Endodermal cell (in vitro differentiated cells): ENCODE data around the gene STATH. TPM values are rescaled to one million over a fixed set of nuclear protein-coding genes. Genes with fewer than 3 reads are reported as not detected.
"Not testable (repeated sequence)": the region's sequence is repeated elsewhere in the genome, so short reads cannot be mapped to it uniquely, and the experiment has no call there.

Source experiments
- DNase-seq: peaks from one replicate; pipeline ENCODE4 v3.0.0-alpha.2; 2017
- H3K27ac ChIP-seq: 2 replicates; pipeline ENCODE4 v1.5.1; 2013; ENCODE audit warnings: mild to moderate bottlenecking, low read depth, low read length, moderate library complexity
- H3K27me3 ChIP-seq: 2 replicates; pipeline ENCODE4 v1.6.1; 2013; ENCODE audit warnings: mild to moderate bottlenecking, low read length, moderate library complexity; ENCODE audit not compliant: insufficient read depth, control insufficient read depth, poor library complexity, severe bottlenecking
- H3K36me3 ChIP-seq: 2 replicates; pipeline ENCODE4 v1.7.0; 2013; ENCODE audit warnings: mild to moderate bottlenecking, low read length, moderate library complexity; ENCODE audit not compliant: control insufficient read depth, insufficient read depth
- H3K4me1 ChIP-seq: one replicate; pipeline ENCODE4 v1.7.0; 2013; ENCODE audit warnings: low read length; ENCODE audit not compliant: control insufficient read depth, insufficient read depth
- H3K4me3 ChIP-seq: 2 replicates; pipeline ENCODE4 v1.5.1; 2013; ENCODE audit warnings: mild to moderate bottlenecking, low read length, moderate library complexity
- H3K9ac ChIP-seq: 2 replicates; pipeline ENCODE4 v1.6.1; 2013; ENCODE audit warnings: mild to moderate bottlenecking, low read length, moderate library complexity; ENCODE audit not compliant: poor library complexity, severe bottlenecking; ENCODE audit errors: extremely low read depth
- H3K9me3 ChIP-seq: 2 replicates; pipeline ENCODE4 v1.6.1; 2013; ENCODE audit warnings: mild to moderate bottlenecking, low read length, moderate library complexity; ENCODE audit not compliant: control insufficient read depth
- H3K27ac Mint-ChIP-seq: 2 replicates; pipeline ENCODE4 v1.8.0; 2020; ENCODE audit warnings: mixed read lengths
- H3K27me3 Mint-ChIP-seq: 2 replicates; pipeline ENCODE4 v1.8.0; 2021; ENCODE audit warnings: mild to moderate bottlenecking, mixed read lengths; ENCODE audit not compliant: insufficient read depth
- H3K36me3 Mint-ChIP-seq: 2 replicates; pipeline ENCODE4 v1.8.0; 2020; ENCODE audit warnings: low read depth, mixed read lengths
- H3K4me1 Mint-ChIP-seq: 2 replicates; pipeline ENCODE4 v1.8.0; 2020; ENCODE audit warnings: mixed read lengths
- H3K4me3 Mint-ChIP-seq: 2 replicates; pipeline ENCODE4 v1.8.0; 2020; ENCODE audit warnings: mild to moderate bottlenecking, moderate library complexity, mixed read lengths
- H3K9me3 Mint-ChIP-seq: 2 replicates; pipeline ENCODE4 v1.8.0; 2020; ENCODE audit warnings: mild to moderate bottlenecking, mixed read lengths
- WGBS, 2 experiments: methylation state at CpG; one replicate each; pipeline versions ENCODE4 v1.1.5 to v1.1.7; 2013; ENCODE audit warnings: missing lambda C conversion rate in 2 of 2, mixed read lengths in 1 of 2; ENCODE audit not compliant: insufficient coverage in 1 of 2, insufficient read length in 1 of 2; 5-methylcytosine and 5-hydroxymethylcytosine counted together
- total RNA-seq, 2 donors: library from RNA; stranded (reverse); fragmentation: NEBNext Ultra II Directional in 1 of 2; extraction: Animal tissue kit (Norgen Biotek cat#: 25700) in 1 of 2; gene quantifications; 2 replicates in 1 of 2; 3 replicates in 1 of 2; pipeline ENCODE4 v1.2.1, GENCODE V29; 2021
- TF ChIP-seq, protein P1 (sequence below): fragments of 200-600 bp; sonication (generic); conservative IDR thresholded peaks from 2 replicates; pipeline ENCODE4 v1.5.0; 2021; ENCODE audit warnings: antibody characterized with exemption, mild to moderate bottlenecking

The STATH gene
- total RNA-seq, 2 donors from 2014 or later = not detected

DNA sequence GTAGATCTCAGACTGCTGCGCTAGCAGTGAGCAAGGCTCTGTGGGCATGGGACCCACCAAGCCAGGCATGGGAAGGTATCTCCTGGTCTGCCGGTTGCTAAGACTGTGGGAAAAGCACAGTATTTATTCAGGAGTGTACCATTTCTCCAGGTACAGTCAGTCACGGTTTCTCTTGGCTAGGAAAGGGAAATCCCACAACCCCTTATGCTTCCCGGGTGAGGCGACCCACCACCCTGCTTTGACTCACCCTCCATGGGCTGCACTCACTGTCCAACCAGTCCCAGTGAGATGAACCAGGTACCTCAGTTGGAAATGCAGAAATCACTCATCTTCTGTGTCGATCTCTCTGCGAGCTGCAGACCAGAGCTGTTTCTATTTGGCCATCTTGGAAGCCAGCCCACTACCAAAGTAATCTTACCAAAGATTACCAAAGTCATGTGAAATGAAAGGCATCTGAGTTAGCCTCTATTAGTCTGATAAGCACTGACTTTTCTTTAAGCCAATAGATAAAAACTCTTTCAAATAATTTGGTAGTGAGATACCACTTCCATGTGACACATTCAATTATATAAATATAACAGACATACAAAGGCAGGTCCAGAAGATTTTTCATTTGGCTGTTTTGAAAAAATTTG lies 46.0 kb downstream of the STATH start:
- no peaks in the 10 kb centered on the region for H3K9me3 ChIP-seq
- no peaks in the 10 kb centered on the region for H3K27me3 ChIP-seq
- Mint-ChIP-seq H3K27ac (no peak overlapping the region), H3K4me3 (no peak overlapping the region), H3K27me3 (no peaks in the 10 kb centered on the region), H3K36me3 (no peaks in the 10 kb centered on the region), H3K4me1 (no peaks in the 10 kb centered on the region), H3K9me3 (peaks cover 27% of the 10 kb centered on the region)
- no peaks in the 10 kb centered on the region for H3K36me3 ChIP-seq
- H3K27ac ChIP-seq = no peak overlapping the region
- 92 to 93% methylated on average over 4 to 7 of the region's 7 CpGs for WGBS, 2 experiments
- H3K9ac ChIP-seq = no peak overlapping the region
- H3K4me1 ChIP-seq = no peaks in the 10 kb centered on the region
- DNase-seq = no peak
- H3K4me3 ChIP-seq = no peak overlapping the region
- TF ChIP-seq, protein P1, sequence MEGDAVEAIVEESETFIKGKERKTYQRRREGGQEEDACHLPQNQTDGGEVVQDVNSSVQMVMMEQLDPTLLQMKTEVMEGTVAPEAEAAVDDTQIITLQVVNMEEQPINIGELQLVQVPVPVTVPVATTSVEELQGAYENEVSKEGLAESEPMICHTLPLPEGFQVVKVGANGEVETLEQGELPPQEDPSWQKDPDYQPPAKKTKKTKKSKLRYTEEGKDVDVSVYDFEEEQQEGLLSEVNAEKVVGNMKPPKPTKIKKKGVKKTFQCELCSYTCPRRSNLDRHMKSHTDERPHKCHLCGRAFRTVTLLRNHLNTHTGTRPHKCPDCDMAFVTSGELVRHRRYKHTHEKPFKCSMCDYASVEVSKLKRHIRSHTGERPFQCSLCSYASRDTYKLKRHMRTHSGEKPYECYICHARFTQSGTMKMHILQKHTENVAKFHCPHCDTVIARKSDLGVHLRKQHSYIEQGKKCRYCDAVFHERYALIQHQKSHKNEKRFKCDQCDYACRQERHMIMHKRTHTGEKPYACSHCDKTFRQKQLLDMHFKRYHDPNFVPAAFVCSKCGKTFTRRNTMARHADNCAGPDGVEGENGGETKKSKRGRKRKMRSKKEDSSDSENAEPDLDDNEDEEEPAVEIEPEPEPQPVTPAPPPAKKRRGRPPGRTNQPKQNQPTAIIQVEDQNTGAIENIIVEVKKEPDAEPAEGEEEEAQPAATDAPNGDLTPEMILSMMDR = no peak

DNA sequence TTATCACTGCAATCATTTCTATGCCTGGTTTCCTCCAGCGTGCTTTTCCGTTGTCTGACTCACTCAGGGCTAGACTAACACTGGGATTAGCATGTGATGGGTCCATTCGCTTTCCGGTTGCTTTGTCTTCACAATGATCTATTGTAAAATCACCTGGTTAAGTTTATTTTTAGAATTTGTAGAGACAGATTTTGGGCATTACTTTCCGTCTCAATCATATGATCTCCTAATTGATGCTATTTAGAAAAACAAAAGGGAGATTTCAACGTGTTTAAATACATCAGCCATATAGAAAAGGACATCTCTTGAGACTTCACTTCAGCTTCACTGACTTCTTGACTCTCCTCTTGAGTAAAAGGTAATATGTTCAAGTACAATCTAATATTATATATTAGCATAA lies 54.4 kb downstream of the STATH start, which contains the start of gene HTN1:
Gene HTN1, plus strand, starts transcription at position 301 of the 400 bp plus-strand sequence. CDS start 2,639 bp downstream, outside the sequence.
- H3K36me3 ChIP-seq, H3K4me1 Mint-ChIP-seq, H3K9me3 ChIP-seq, H3K9ac ChIP-seq, H3K27me3 ChIP-seq, H3K27ac Mint-ChIP-seq, H3K27ac ChIP-seq, H3K27me3 Mint-ChIP-seq, H3K36me3 Mint-ChIP-seq, H3K4me3 Mint-ChIP-seq, H3K4me1 ChIP-seq, DNase-seq, H3K4me3 ChIP-seq, H3K9me3 Mint-ChIP-seq: not testable (repeated sequence)
- WGBS, 2 experiments = 85% methylated on average over 4 of the region's 6 CpGs; no CpG with 5 or more reads in 1 of the 2 experiments

Other genes with a start within 250 kb of the STATH start
- not detected for gene SULT1B1, start 235.3 kb upstream of the STATH start, total RNA-seq
- not detected for gene SULT1E1, start 135.8 kb upstream of the STATH start, total RNA-seq
- not detected for gene CSN1S1, start 64.9 kb upstream of the STATH start, total RNA-seq
- gene CSN2, start 30.2 kb upstream of the STATH start, total RNA-seq = not detected
- not detected for gene HTN3, start 32.5 kb downstream of the STATH start, total RNA-seq
- not detected for gene HTN1, start 54.5 kb downstream of the STATH start, total RNA-seq
- gene PRR27, start 158.3 kb downstream of the STATH start, total RNA-seq = not detected
- gene ODAM, start 199.8 kb downstream of the STATH start, total RNA-seq = not detected
- gene FDCSP, start 230.2 kb downstream of the STATH start, total RNA-seq = not detected
- gene CSN3, start 246.6 kb downstream of the STATH start, total RNA-seq = not detected